T1000 (cell line): Measurements from ENCODE around the gene MRLN.

Experiments used
- DNase-seq: peaks from one replicate; lab custom pipeline; 2025; ENCODE audit warnings: mixed read lengths; lab: John Stamatoyannopoulos, UW

Gene MRLN

DNA sequence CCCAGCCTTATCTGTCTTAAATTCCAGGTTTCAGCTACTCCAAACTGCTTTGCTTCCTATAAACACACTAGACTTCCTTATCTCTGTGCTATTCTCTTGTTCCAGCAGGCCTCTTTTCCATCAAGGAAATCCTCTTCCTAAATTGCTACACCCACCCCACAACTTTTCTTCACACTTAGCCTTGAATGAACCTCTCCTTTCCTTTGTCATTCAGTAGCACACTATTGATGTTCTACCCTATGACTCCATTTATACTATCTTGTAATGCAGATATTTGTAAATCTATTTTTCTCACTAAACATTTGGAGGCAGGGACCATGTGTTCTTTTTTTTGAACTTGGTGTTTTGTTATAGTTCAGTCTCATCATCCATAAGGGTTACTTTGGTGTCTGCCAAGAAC, 47.3 kb downstream of the MRLN start:
- no peak for DNase-seq

DNA sequence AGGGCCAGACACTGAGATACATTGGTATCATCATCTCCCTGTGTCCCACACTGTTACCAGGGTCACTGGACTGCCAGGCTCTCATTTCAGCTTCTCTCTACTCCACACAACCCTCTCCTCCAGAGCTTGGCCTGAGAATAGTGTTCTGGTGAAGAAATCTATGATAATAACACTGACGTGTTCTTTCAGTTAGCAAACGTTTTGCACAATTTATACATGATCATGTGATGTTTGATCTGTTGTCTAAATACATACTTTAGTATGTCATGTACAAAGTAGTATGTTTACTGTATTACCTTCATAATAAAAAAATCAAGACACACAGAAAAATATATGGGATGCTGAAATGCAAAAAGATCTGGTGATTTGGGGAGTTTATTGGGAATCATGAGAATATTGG, 48.6 kb downstream of the MRLN start:
- DNase-seq, result no peak

DNA sequence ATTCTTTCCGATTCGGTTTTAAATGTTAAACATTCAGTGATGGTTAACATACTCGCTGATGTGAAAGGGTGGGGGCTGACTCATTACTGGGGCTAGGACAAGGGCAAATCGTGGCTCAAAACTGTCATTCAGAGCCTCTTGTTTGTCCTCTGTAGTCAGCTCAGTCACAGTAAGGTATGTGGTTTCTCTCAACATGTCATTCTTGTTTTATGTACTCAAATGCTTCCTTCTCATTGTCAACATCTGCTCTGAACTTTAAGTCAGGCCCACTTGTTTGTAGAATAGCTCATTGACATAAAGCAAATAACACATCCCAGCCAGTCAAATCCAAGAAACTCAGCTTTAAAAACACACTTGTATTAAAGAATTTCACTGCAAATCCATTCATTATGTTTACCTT, 50.9 kb downstream of the MRLN start:
- DNase-seq, result no peak

DNA sequence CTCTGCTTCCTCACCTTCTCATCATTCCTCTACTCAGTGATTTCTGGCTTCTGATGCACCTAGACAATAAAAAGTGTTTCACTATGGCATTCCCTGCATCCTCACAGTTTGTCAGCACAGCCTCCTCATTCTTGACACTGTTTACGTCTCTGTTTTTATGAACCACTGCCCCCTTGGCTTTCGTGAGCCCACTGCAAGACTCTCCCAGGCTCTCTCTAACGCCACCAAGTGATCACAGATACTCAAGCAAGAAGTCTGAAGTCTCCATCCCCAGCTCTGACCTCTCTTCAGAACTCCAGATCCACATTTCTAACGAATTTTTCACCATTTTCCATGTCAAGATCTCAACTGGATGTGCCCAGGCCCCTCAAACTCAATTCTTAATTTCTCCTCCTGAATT, 52.5 kb downstream of the MRLN start:
- no peak for DNase-seq

DNA sequence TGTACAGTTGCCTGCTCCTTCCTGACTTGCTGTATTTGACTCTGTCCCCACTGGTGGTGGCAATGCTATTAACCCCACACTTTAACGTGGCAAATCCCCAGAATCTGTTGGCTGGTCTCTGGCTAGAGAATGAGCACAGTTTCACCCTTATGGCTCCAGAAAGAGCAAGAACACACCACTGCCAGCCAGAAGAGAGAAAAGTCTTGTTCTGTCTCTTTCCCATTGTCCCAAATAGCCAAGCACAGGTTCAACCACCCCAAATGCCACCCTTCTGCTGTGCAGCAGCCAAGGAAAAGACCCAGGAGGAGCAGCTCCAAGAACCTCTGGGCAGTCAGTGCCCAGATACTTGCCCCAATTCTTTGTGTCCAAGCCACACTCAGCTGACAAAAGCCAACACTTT, 54.9 kb downstream of the MRLN start:
- DNase-seq, result no peak

DNA sequence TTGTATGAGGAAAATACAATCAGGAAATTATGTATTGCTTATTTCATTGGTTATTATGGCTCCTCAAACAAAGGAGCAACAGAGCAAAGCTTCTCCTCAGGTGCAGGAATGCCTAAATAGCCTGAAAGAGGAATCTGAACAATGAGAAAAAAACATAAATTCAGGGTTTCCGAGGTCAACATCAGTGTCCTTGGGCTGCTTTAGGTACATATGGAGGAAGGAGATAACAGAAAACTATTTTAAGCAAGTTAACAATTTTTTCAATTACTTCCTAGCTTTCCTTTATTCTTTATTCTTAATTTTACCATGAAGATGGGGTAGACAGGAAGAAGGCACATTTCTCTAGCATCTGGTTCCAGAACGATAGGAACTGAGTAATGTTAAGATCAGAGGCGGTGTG, 57.6 kb downstream of the MRLN start:
- no peak for DNase-seq

DNA sequence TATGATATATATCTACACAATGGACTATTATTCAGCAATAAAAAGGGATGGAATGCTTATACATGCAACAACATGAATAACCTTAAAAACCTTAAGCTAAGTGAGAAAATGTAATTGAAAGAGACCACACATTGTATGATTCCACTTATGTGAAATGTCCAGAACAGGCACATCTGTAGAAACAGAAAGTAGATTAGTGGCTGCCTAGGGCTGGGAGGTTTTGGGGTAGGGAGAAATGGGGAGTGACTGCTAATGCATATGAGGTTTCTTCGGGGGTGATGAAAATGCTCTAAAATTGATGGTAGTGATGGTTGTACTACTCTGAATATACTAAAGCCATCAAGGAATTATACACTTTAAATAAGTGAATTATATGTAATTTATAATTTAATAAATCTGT, 58.3 kb downstream of the MRLN start:
- DNase-seq, result no peak

DNA sequence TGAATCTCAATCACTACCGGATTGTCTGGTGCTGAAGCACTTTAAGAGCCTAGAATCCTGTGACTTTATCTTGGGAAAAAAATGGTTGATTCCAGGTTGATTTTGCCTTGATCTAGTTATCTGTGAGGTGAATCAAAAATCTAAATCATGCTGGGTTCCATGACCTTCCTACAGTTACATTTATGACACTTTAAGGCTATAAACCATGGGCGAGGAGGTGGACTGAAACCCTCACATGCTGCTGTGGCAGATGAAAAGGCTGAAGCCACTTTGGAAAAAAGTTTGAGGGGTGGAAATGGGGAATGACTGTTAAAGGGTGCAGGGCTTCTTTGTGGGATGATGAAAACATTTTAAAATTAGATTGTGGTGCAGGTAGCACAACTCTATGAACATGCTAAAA, 61.1 kb downstream of the MRLN start:
- no peak for DNase-seq

DNA sequence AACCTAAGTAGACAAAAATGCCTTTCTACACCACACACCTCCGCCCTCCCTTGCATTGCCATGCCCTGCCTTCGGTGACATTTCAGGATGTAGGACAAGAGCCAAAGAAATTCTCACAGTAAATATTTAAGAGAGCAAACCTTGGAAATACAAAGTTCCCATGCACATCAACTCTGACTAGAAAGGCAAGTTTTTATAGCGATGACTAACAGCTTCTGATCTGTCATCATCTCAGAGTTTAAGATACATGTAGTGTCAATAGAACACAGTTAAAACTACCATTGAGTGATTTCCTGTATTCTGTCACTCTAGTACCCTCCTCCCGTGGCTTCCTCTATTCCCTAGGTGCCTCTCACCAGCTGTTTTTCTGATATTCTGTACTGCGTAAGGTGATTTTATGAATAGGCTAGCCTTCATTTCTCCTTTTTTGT, 64.3 kb downstream of the MRLN start:
- no peak for DNase-seq

DNA sequence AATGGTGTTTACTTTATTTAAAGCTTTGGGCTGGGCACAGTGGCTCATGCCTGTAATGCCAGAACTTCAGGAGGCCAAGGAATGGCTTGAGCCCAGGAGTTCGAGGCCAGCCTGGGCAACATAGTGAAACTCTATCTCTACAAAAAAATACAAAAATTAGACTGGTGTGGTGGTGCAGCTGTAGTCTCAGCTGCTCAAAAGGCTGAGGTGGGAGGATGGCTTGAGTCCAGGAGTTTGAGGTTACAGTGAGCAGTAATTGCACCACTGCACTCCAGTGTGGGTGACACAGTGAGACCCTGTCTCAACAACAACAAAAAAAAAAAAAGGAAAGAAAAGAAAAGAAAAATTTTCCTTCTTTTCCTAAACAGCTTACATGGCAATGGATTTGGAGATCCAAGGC, 65.6 kb downstream of the MRLN start:
- no peak for DNase-seq
